Uterus (tissue), 4 donors: ENCODE data around the gene DENND4B. TPM values are rescaled to one million over a fixed set of nuclear protein-coding genes. Genes with fewer than 3 reads are reported as not detected.
"Not testable (repeated sequence)": the region's sequence is repeated elsewhere in the genome, so short reads cannot be mapped to it uniquely, and the experiment has no call there.

ENCODE experiments used
- DNase-seq, 2 donors: peaks; one replicate each; pipeline ENCODE4 v3.0.0-alpha.2; 2019 to 2020
- H3K27ac ChIP-seq, 2 donors: fragments of 200-600 bp; sonication (generic); 1 replicate in 1 of 2; 2 replicates in 1 of 2; pipeline ENCODE4 v1.5.1; 2016 to 2018
- H3K27me3 ChIP-seq, 2 donors: fragments of 200-600 bp; sonication (generic); one replicate each; pipeline ENCODE4 v1.5.1; 2018 to 2019; ENCODE audit warnings: control low read depth in 1 of 2
- H3K36me3 ChIP-seq, 2 donors: fragments of 200-600 bp; sonication (generic); one replicate each; pipeline ENCODE4 v1.5.1; 2019; ENCODE audit warnings: control low read depth in 1 of 2
- H3K4me1 ChIP-seq, 2 donors: fragments of 200-600 bp; sonication (generic); one replicate each; pipeline ENCODE4 v1.5.1; 2018 to 2019; ENCODE audit warnings: control low read depth in 1 of 2
- H3K4me3 ChIP-seq, 2 donors: fragments of 200-600 bp; sonication (generic); 1 replicate in 1 of 2; 2 replicates in 1 of 2; pipeline ENCODE4 v1.5.1; 2018 to 2019; ENCODE audit warnings: mild to moderate bottlenecking in 1 of 2
- H3K9me3 ChIP-seq, 2 donors: fragments of 200-600 bp; sonication (generic); one replicate each; pipeline ENCODE4 v1.5.1; 2019; ENCODE audit warnings: control low read depth in 1 of 2
- CTCF ChIP-seq, 4 experiments: fragments of 200-600 bp in 2 of 4; fragments of 450-650 bp in 2 of 4; sonication (generic) in 2 of 4; IDR thresholded peaks; one replicate each; pipeline ENCODE4 v1.5.1; 2016 to 2019; ENCODE audit warnings: antibody characterized with exemption in 4 of 4, mild to moderate bottlenecking in 2 of 4, moderate library complexity in 1 of 4
- POLR2A ChIP-seq, 2 donors: fragments of 450-650 bp; IDR thresholded peaks; one replicate each; pipeline ENCODE4 v1.6.1; 2016; ENCODE audit warnings: antibody characterized with exemption in 2 of 2, mild to moderate bottlenecking in 1 of 2, moderate library complexity in 1 of 2
- intact Hi-C: fragments of 100-400 bp; cut with DNase I; formaldehyde crosslinking; loops from one replicate; pipeline ENCODE4 v1.15.1; 2023; ENCODE audit warnings: low total_unique reads
- total RNA-seq, 4 donors: library from RNA; depleted of rRNA in 3 of 4; stranded (reverse); fragments of >200 nt in 3 of 4; gene quantifications; one replicate each; pipeline versions ENCODE4 v1.1.0 to v1.2.4, GENCODE V29; 2014 to 2023
- donor health status: DM: yes; HTN: yes; CAD: no.

Gene DENND4B
- total RNA-seq, 4 donors from 2014 or later: 5.6 to 94.9 (median 30.1) TPM

GRCh38 chr1:153908071-153908470 is 38.4 kb downstream of the DENND4B start:
- no peak overlapping the region for H3K27ac ChIP-seq
- no peak overlapping the region for H3K4me3 ChIP-seq
- TF ChIP-seq CTCF (IDR thresholded peaks at IDR 0.05): no peak
- no peak for TF ChIP-seq POLR2A (IDR thresholded peaks at IDR 0.05)
- DNase-seq: no peak
- no peaks in the 10 kb centered on the region for H3K36me3 ChIP-seq
- H3K27me3 ChIP-seq: no peaks in the 10 kb centered on the region
- intact Hi-C loops: no loop called here
- no peaks in the 10 kb centered on the region for H3K4me1 ChIP-seq
- no peaks in the 10 kb centered on the region for H3K9me3 ChIP-seq

GRCh38 chr1:153907134-153907533 is 39.4 kb downstream of the DENND4B start:
- H3K4me1 ChIP-seq: no peaks in the 10 kb centered on the region
- no peaks in the 10 kb centered on the region for H3K9me3 ChIP-seq
- no peak for DNase-seq
- intact Hi-C loops: no loop called here
- H3K27me3 ChIP-seq: no peaks in the 10 kb centered on the region
- TF ChIP-seq CTCF (IDR thresholded peaks at IDR 0.05): no peak
- no peak for TF ChIP-seq POLR2A (IDR thresholded peaks at IDR 0.05)
- no peak overlapping the region for H3K4me3 ChIP-seq
- no peak overlapping the region for H3K27ac ChIP-seq
- no peaks in the 10 kb centered on the region for H3K36me3 ChIP-seq

GRCh38 chr1:153906396-153906795 is 40.1 kb downstream of the DENND4B start:
- no peaks in the 10 kb centered on the region for H3K36me3 ChIP-seq
- no peak for DNase-seq
- no peak overlapping the region for H3K4me3 ChIP-seq
- no peaks in the 10 kb centered on the region for H3K9me3 ChIP-seq
- H3K4me1 ChIP-seq: no peaks in the 10 kb centered on the region
- H3K27ac ChIP-seq: no peak overlapping the region
- TF ChIP-seq CTCF (IDR thresholded peaks at IDR 0.05): no peak
- TF ChIP-seq POLR2A (IDR thresholded peaks at IDR 0.05): no peak
- no peaks in the 10 kb centered on the region for H3K27me3 ChIP-seq
- intact Hi-C loops: no loop called here

- H3K4me1 ChIP-seq, H3K27ac ChIP-seq, H3K36me3 ChIP-seq, H3K4me3 ChIP-seq, intact Hi-C loops, H3K27me3 ChIP-seq, H3K9me3 ChIP-seq, DNase-seq: not testable (repeated sequence)
These were observed 40.6 kb downstream of the DENND4B start for GRCh38 chr1:153905908-153906307.

GRCh38 chr1:153903841-153904455 is 42.6 kb downstream of the DENND4B start:
- no peak for DNase-seq
- TF ChIP-seq CTCF (IDR thresholded peaks at IDR 0.05): no peak
- TF ChIP-seq POLR2A (IDR thresholded peaks at IDR 0.05): no peak
- H3K27ac ChIP-seq: no peak overlapping the region

GRCh38 chr1:153899509-153899908 is 47.0 kb downstream of the DENND4B start:
- Histone ChIP-seq H3K9me3 (no peaks in the 10 kb centered on the region), H3K27ac (no peak overlapping the region), H3K4me1 (no peaks in the 10 kb centered on the region), H3K4me3 (no peak overlapping the region), H3K27me3 (no peaks in the 10 kb centered on the region), H3K36me3 (no peaks in the 10 kb centered on the region)
- no peak for TF ChIP-seq POLR2A (IDR thresholded peaks at IDR 0.05)
- no peak for TF ChIP-seq CTCF (IDR thresholded peaks at IDR 0.05)
- intact Hi-C loops: no loop called here
- DNase-seq: no peak

More at GRCh38 chr1:153903841-153904455, 42.6 kb downstream of the DENND4B start:
- H3K36me3 ChIP-seq: no peaks in the 10 kb centered on the region
- no peak overlapping the region for H3K4me3 ChIP-seq
- no peaks in the 10 kb centered on the region for H3K9me3 ChIP-seq
- intact Hi-C loops: no loop called here
- no peaks in the 10 kb centered on the region for H3K27me3 ChIP-seq
- no peaks in the 10 kb centered on the region for H3K4me1 ChIP-seq

- intact Hi-C loops, H3K27ac ChIP-seq: not testable (repeated sequence)
These were observed 50.7 kb downstream of the DENND4B start for GRCh38 chr1:153895866-153896265.

GRCh38 chr1:153891042-153891441 is 55.5 kb downstream of the DENND4B start:
- H3K36me3 ChIP-seq, H3K27me3 ChIP-seq, intact Hi-C loops, H3K9me3 ChIP-seq, H3K4me3 ChIP-seq, DNase-seq, H3K27ac ChIP-seq, H3K4me1 ChIP-seq: not testable (repeated sequence)

More at GRCh38 chr1:153895866-153896265, 50.7 kb downstream of the DENND4B start:
- not testable (repeated sequence) for H3K36me3 ChIP-seq, H3K9me3 ChIP-seq, H3K4me3 ChIP-seq, H3K27me3 ChIP-seq, H3K4me1 ChIP-seq, DNase-seq
